K562 (cell line): Measurements from ENCODE around the gene MAP3K20. TPM values are rescaled to one million over a fixed set of nuclear protein-coding genes. Genes with fewer than 3 reads are reported as not detected.
A peak's percentile ranks its signal among the peaks of the same experiment; 100 is the strongest.

Experiments used
- CEBPG ChIP-seq, 3 experiments: fragments of 200-800 bp in 1 of 3; sonication (Bioruptor generic) in 1 of 3; sonication (generic) in 1 of 3; formaldehyde crosslinking in 1 of 3; IDR thresholded peaks in 2 of 3; conservative IDR thresholded peaks in 1 of 3; 2 replicates each; pipeline versions ENCODE4 v1.6.1 to v1.8.0; 2016 to 2022; ENCODE audit warnings: missing compliant biosample characterization in 2 of 3, missing genetic modification characterization in 2 of 3, mild to moderate bottlenecking in 1 of 3, missing genetic modification reagents in 1 of 3
- E2F1 ChIP-seq: sonication (generic); formaldehyde crosslinking; IDR thresholded peaks from 2 replicates; pipeline ENCODE4 v1.8.1; 2023; ENCODE audit warnings: mild to moderate bottlenecking, missing genetic modification reagents, moderate library complexity
- FOXO4 ChIP-seq: fragments of 450-650 bp; formaldehyde crosslinking; IDR thresholded peaks from 2 replicates; pipeline ENCODE4 v1.4.0; 2020; ENCODE audit warnings: mild to moderate bottlenecking, moderate library complexity
- KDM4B ChIP-seq, 2 experiments: fragments of 450-650 bp in 1 of 2; sonication (generic) in 1 of 2; IDR thresholded peaks; 2 replicates each; pipeline ENCODE4 v1.6.1; 2016 to 2017; ENCODE audit warnings: borderline replicate concordance in 2 of 2, antibody characterized with exemption in 1 of 2, low read depth in 1 of 2, mild to moderate bottlenecking in 1 of 2
- KHSRP ChIP-seq: fragments of 450-650 bp; IDR thresholded peaks from 2 replicates; pipeline ENCODE4 v1.6.1; 2017
- MECOM ChIP-seq: fragments of 250-450 bp; sonication (Bioruptor Pico); IDR thresholded peaks from 2 replicates; pipeline ENCODE4 v1.8.0; 2022; ENCODE audit warnings: inconsistent platforms
- MTF1 ChIP-seq: fragments of 250-450 bp; sonication (Bioruptor Pico); IDR thresholded peaks from 2 replicates; pipeline ENCODE4 v1.9.0; 2021; ENCODE audit warnings: moderate library complexity, mild to moderate bottlenecking, inconsistent platforms, borderline replicate concordance
- MYBL2 ChIP-seq, 2 experiments: fragments of 450-650 bp in 1 of 2; sonication (generic) in 1 of 2; formaldehyde crosslinking in 1 of 2; IDR thresholded peaks; 2 replicates each; pipeline versions ENCODE4 v1.6.1 to v1.8.1; 2017 to 2022; ENCODE audit warnings: borderline replicate concordance in 1 of 2, inconsistent platforms in 1 of 2, low read depth in 1 of 2, mild to moderate bottlenecking in 1 of 2, missing genetic modification reagents in 1 of 2, moderate library complexity in 1 of 2
- NUFIP1 ChIP-seq: fragments of 450-650 bp; IDR thresholded peaks from 2 replicates; pipeline ENCODE4 v1.6.1; 2018; ENCODE audit not compliant: partially characterized antibody
- PCBP2 ChIP-seq: fragments of 200-400 bp; formaldehyde crosslinking; IDR thresholded peaks from 2 replicates; pipeline ENCODE4 v1.6.1; 2018; ENCODE audit warnings: low read length, low read depth, mild to moderate bottlenecking, moderate library complexity; ENCODE audit not compliant: poor library complexity, severe bottlenecking
- PHF21A ChIP-seq: fragments of 450-650 bp; IDR thresholded peaks from 2 replicates; pipeline ENCODE4 v1.6.1; 2017; ENCODE audit warnings: low read depth, borderline replicate concordance
- PHTF2 ChIP-seq: fragments of 250-450 bp; sonication (Bioruptor Pico); IDR thresholded peaks from 2 replicates; pipeline ENCODE4 v1.5.0; 2021; ENCODE audit warnings: mild to moderate bottlenecking
- ZBTB33 ChIP-seq: sonication (generic); formaldehyde crosslinking; IDR thresholded peaks from 2 replicates; pipeline ENCODE4 v1.8.1; 2023; ENCODE audit warnings: mild to moderate bottlenecking, missing genetic modification reagents
- ZNF121 ChIP-seq: sonication (generic); formaldehyde crosslinking; conservative IDR thresholded peaks from 2 replicates; pipeline ENCODE4 v1.8.0; 2022; ENCODE audit warnings: missing genetic modification reagents
- ZNF174 ChIP-seq: fragments of 250-450 bp; sonication (Bioruptor Pico); IDR thresholded peaks from 2 replicates; pipeline ENCODE4 v1.4.0; 2020; ENCODE audit warnings: mild to moderate bottlenecking
- ZNF431 ChIP-seq: sonication (generic); formaldehyde crosslinking; IDR thresholded peaks from 2 replicates; pipeline ENCODE4 v1.8.0; 2022; ENCODE audit warnings: mild to moderate bottlenecking, missing genetic modification reagents
- polyA plus RNA-seq, 8 experiments: library from polyadenylated mRNA; depleted of rRNA in 4 of 8; stranded (reverse) in 5 of 8; unstranded in 3 of 8; fragments of >200 nt; fragmentation: Nextera tagmentation in 2 of 8; fragmentation: Illumina TruSeq in 1 of 8; extraction: Ambion mirVana in 2 of 8; extraction: Trizol in 1 of 8; gene quantifications; 2 replicates each; pipeline versions ENCODE4 v1.2.1 to v1.2.3, GENCODE V29; 2011 to 2014; ENCODE audit warnings: inconsistent platforms in 1 of 8, missing spikeins in 1 of 8
- total RNA-seq, 7 experiments: library from RNA; depleted of rRNA in 6 of 7; stranded (reverse); fragments of >200 nt in 6 of 7; fragmentation: Illumina TruSeq in 2 of 7; extraction: Trizol in 2 of 7; gene quantifications; 2 replicates each; pipeline versions ENCODE4 v1.2.1 to v1.2.3, GENCODE V29; 2011 to 2021; ENCODE audit warnings: low replicate concordance in 1 of 7
- TF ChIP-seq, protein P1 (sequence below): fragments of 250-450 bp; sonication (Bioruptor Pico); IDR thresholded peaks from 2 replicates; pipeline ENCODE4 v1.8.0; 2022; ENCODE audit warnings: moderate library complexity, mild to moderate bottlenecking, inconsistent platforms
- TF ChIP-seq, protein P2 (sequence below): sonication (generic); formaldehyde crosslinking; IDR thresholded peaks from 2 replicates; pipeline ENCODE4 v1.8.0; 2022; ENCODE audit warnings: mild to moderate bottlenecking, low read depth, missing genetic modification reagents
- TF ChIP-seq, protein P3 (sequence below): fragments of 250-450 bp; sonication (Bioruptor Pico); IDR thresholded peaks from 2 replicates; pipeline ENCODE4 v1.4.0; 2020; ENCODE audit warnings: mild to moderate bottlenecking

The MAP3K20 gene
- total and polyA plus RNA-seq, 9 of the 15 experiments (the other 6 are each of a cell fraction or from before 2014, with no cell fraction given), result 9.8 to 34.2 (median 27.3) TPM

DNA sequence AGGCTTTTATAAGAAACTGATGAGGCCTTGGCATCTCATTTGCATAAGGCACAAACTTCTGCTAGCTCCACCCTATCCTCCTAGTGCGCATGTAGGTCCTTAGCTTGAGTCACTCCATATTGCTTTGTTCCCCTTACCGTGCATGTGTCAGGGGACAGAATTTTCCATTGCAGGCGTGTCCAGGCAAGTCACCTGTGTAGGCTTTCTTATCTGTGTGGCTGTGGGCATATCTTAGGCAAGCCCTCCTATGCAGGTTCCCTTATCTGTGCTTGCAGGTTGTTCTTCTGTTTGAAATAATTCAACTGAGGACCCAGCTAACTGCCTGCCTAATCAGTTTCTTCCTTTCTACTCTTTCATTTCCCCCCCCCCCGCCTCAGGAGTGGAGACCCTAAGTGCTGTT lies 215.8 kb downstream of the MAP3K20 start (continued):
- TF ChIP-seq PCBP2 (no peak), PHTF2 (no peak), ZBTB33 (CRISPR knock-in tag) (no peak), MECOM (CRISPR knock-in tag) (0 out of 2 replicates have a peak, but pooled peaks have one; percentile 30), ZNF174 (no peak), MYBL2 (IDR thresholded peaks at IDR 0.05; ENCODE audit: low read depth) (0 out of 2 replicates have a peak, but pooled peaks have one; percentile 30), MYBL2 (CRISPR knock-in tag; IDR thresholded peaks at IDR 0.05; ENCODE audit: borderline replicate concordance) (no peak), KDM4B (IDR thresholded peaks at IDR 0.05; ENCODE audit: borderline replicate concordance in 2 of 2, low read depth in 1 of 2) (no peak), PHF21A (no peak), NUFIP1 (no peak), CEBPG (CRISPR knock-in tag; IDR thresholded peaks at IDR 0.05) (no peak), CEBPG (tag; conservative IDR thresholded peaks at IDR 0.05 in 1 of 2, IDR thresholded peaks at IDR 0.05 in 1 of 2) (no peak), ZNF431 (CRISPR knock-in tag) (no peak), MTF1 (CRISPR knock-in tag) (peak; percentile 79; the same call in 1 of the 2 replicates), FOXO4 (no peak), KHSRP (no peak), E2F1 (CRISPR knock-in tag) (no peak), ZNF121 (CRISPR knock-in tag) (no peak)
- TF ChIP-seq, protein P1, sequence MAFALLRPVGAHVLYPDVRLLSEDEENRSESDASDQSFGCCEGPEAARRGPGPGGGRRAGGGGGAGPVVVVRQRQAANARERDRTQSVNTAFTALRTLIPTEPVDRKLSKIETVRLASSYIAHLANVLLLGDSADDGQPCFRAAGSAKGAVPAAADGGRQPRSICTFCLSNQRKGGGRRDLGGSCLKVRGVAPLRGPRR (CRISPR knock-in tag), result peak; percentile 97; the same call in 1 of the 2 replicates
- TF ChIP-seq, protein P2, sequence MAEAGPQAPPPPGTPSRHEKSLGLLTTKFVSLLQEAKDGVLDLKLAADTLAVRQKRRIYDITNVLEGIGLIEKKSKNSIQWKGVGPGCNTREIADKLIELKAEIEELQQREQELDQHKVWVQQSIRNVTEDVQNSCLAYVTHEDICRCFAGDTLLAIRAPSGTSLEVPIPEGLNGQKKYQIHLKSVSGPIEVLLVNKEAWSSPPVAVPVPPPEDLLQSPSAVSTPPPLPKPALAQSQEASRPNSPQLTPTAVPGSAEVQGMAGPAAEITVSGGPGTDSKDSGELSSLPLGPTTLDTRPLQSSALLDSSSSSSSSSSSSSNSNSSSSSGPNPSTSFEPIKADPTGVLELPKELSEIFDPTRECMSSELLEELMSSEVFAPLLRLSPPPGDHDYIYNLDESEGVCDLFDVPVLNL (CRISPR knock-in tag), result no peak
- TF ChIP-seq, protein P3, sequence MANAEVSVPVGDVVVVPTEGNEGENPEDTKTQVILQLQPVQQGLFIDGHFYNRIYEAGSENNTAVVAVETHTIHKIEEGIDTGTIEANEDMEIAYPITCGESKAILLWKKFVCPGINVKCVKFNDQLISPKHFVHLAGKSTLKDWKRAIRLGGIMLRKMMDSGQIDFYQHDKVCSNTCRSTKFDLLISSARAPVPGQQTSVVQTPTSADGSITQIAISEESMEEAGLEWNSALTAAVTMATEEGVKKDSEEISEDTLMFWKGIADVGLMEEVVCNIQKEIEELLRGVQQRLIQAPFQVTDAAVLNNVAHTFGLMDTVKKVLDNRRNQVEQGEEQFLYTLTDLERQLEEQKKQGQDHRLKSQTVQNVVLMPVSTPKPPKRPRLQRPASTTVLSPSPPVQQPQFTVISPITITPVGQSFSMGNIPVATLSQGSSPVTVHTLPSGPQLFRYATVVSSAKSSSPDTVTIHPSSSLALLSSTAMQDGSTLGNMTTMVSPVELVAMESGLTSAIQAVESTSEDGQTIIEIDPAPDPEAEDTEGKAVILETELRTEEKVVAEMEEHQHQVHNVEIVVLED (CRISPR knock-in tag), result no peak
